DOHH2 (cell line): ENCODE results near the gene DUSP1.

Source experiments
- H3F3A ChIP-seq: fragments of 200-600 bp; sonication (generic), shearing (Covaris generic); 2 replicates; pipeline ENCODE4 v1.6.0; 2016; ENCODE audit warnings: antibody characterized with exemption, mild to moderate bottlenecking; ENCODE audit not compliant: control insufficient read depth, insufficient read depth
- H3K27ac ChIP-seq: fragments of 200-600 bp; sonication (generic); 2 replicates; pipeline ENCODE4 v1.5.1; 2014; ENCODE audit warnings: low read depth, mild to moderate bottlenecking, low read length, moderate library complexity
- H3K27me3 ChIP-seq: fragments of 200-600 bp; sonication (generic); 2 replicates; pipeline ENCODE4 v1.6.1; 2014; ENCODE audit warnings: mild to moderate bottlenecking, low read length, mixed read lengths; ENCODE audit not compliant: control insufficient read depth
- H3K36me3 ChIP-seq: fragments of 200-600 bp; sonication (generic); 2 replicates; pipeline ENCODE4 v1.6.1; 2014; ENCODE audit warnings: mild to moderate bottlenecking, low read length, moderate library complexity, mixed read lengths; ENCODE audit not compliant: control insufficient read depth
- H3K4me1 ChIP-seq: fragments of 200-600 bp; sonication (generic); 2 replicates; pipeline ENCODE4 v1.6.1; 2014; ENCODE audit warnings: mild to moderate bottlenecking, low read length, mixed read lengths; ENCODE audit not compliant: control insufficient read depth
- H3K4me2 ChIP-seq: fragments of 200-600 bp; sonication (generic); 2 replicates; pipeline ENCODE4 v1.6.0; 2014; ENCODE audit warnings: mild to moderate bottlenecking, low read length, moderate library complexity
- H3K4me3 ChIP-seq: fragments of 200-600 bp; sonication (generic); 2 replicates; pipeline ENCODE4 v1.5.1; 2014; ENCODE audit warnings: mild to moderate bottlenecking, low read length, mixed read lengths
- H3K79me2 ChIP-seq: fragments of 200-600 bp; sonication (generic); 2 replicates; pipeline ENCODE4 v1.6.1; 2014; ENCODE audit warnings: mild to moderate bottlenecking, low read length, mixed read lengths; ENCODE audit not compliant: control insufficient read depth
- H3K9me2 ChIP-seq: fragments of 200-600 bp; sonication (generic); replicated peaks from 2 replicates; pipeline ENCODE4 v1.6.1; 2014; ENCODE audit warnings: mild to moderate bottlenecking, low read length, mixed read lengths; ENCODE audit not compliant: control insufficient read depth
- H3K9me3 ChIP-seq: fragments of 200-600 bp; sonication (generic); 2 replicates; pipeline ENCODE4 v1.6.1; 2014; ENCODE audit warnings: antibody characterized with exemption, low read length, mixed read lengths; ENCODE audit not compliant: control insufficient read depth, insufficient read depth
- H4K20me1 ChIP-seq: fragments of 200-600 bp; sonication (generic); 2 replicates; pipeline ENCODE4 v1.6.0; 2014; ENCODE audit warnings: low read depth, mild to moderate bottlenecking, antibody characterized with exemption, low read length, moderate library complexity; ENCODE audit not compliant: control insufficient read depth, insufficient read depth
- EZH2phosphoT487 ChIP-seq: fragments of 200-600 bp; sonication (generic); IDR thresholded peaks from 2 replicates; pipeline ENCODE4 v1.6.1; 2017; ENCODE audit warnings: borderline replicate concordance, mild to moderate bottlenecking, antibody characterized with exemption, low read length, moderate library complexity, mixed read lengths
- TF ChIP-seq, protein P1 (sequence below): fragments of 200-600 bp; sonication (generic); IDR thresholded peaks from one replicate; pipeline ENCODE4 v1.5.1; 2014; ENCODE audit warnings: antibody characterized with exemption, mild to moderate bottlenecking, low read depth, low read length; ENCODE audit not compliant: poor library complexity, severe bottlenecking

DUSP1 gene

DNA sequence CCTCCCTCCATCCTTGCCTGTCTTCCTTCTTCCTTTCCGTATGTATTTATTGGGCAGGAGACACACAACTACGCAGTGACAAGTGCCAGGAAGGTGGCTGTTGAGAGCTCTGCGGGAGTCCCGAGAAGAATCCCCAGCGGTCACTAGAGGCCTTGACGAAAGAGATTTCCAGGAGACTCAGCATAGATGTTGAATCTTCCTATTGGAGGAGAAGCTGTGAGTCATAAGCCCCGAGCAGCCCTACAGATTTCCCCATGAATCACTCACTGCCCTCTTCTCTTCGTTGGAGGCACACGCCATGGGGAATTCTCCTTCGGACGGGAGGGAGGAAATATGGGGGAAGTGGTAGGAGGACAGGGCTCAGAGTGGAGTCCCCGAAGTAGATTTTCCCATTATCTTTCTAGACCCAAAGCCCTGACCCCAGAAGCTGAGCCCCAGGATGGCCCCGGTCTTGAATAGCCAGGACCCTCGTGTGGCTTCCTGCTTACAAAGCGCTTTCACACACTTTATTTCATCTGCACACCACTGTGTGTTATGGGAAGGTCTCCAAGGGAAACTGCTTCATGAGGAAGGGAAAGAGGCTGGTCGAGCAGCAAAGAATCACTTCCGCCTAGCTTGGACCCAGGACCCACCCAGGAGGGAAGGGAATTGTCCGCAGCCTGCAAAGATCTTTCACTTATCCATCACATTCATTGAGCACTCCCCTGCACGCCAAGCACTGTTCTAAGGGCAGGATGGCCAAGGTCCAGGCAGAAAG, 12.7 kb downstream of the DUSP1 start:
- Histone ChIP-seq H3K4me2 (no peak overlapping the region), H3F3A (no peaks in the 10 kb centered on the region), H3K27me3 (peaks cover 12% of the 10 kb centered on the region), H3K9me2 (no peaks in the 10 kb centered on the region), H3K36me3 (no peaks in the 10 kb centered on the region), H4K20me1 (no peaks in the 10 kb centered on the region), H3K27ac (no peak overlapping the region), H3K4me1 (no peaks in the 10 kb centered on the region), H3K79me2 (no peaks in the 10 kb centered on the region), H3K4me3 (no peak overlapping the region), H3K9me3 (no peaks in the 10 kb centered on the region)
- no peak for TF ChIP-seq EZH2phosphoT487

DNA sequence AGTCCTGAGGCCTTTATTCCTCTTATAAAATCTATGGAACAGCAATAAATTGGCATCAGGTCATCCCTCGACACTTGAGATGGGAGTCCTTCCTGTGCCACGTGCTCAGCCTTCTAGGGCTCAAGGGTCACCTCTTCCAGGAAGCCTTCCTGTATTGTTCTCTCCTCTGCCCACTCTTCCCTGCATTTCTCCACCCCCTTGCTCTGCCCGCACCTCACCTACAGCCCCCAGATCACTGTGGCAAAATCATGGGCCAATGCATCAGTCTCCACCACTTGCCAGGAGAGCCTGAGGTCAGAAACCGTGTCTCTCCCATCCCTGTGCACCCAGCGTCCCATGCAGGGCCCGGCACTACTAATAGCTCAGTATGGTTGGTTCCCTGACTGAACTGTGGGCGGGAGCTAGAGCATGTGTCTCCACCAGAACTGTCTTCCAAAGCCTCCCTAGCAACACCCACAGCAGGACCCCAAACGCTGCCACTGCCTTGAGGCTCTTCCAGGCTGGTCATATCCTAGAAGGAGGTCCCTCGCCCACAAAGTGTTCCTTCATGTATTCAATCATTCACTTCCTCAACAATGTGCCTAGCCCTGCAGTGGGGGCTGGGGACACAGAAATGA, 13.5 kb downstream of the DUSP1 start:
- H3K36me3 ChIP-seq: no peaks in the 10 kb centered on the region
- H3F3A ChIP-seq: no peaks in the 10 kb centered on the region
- no peaks in the 10 kb centered on the region for H3K79me2 ChIP-seq
- no peaks in the 10 kb centered on the region for H3K4me1 ChIP-seq
- no peak for TF ChIP-seq EZH2phosphoT487
- H3K4me2 ChIP-seq: no peak overlapping the region
- no peaks in the 10 kb centered on the region for H3K9me2 ChIP-seq
- H3K4me3 ChIP-seq: no peak overlapping the region
- H3K27me3 ChIP-seq: peaks cover 13% of the 10 kb centered on the region
- H3K9me3 ChIP-seq: no peaks in the 10 kb centered on the region
- no peak overlapping the region for H3K27ac ChIP-seq
- no peaks in the 10 kb centered on the region for H4K20me1 ChIP-seq

DNA sequence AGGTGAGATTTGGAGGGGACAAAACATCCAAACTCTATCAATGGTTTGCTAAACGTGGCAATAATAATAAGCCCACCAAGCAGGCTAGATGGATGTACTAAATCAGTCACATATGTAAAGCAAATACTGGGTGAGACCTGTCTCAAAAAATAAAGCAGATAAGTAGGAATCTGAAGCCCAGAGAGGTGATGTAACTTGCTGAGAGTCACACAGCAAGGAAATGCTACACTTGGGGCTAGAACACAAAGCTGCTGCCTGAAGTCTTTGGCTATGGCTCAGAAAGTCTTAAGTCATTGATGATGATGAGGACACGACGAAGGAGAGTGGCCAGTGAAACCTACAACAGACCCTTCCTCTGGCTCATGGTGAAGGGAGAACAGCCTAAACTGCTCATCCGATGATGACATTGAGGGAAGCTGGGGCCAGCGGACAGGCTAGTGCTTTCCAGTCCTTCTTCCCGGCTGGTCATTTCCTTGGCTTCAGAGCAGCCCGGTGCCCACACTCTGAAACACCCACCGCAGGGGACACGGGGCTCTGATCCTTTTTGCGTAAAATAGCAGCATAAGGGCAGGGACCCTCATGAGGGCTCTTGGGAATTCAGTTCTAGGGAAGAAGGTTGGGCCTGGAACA, 14.1 kb downstream of the DUSP1 start:
- no peaks in the 10 kb centered on the region for H3F3A ChIP-seq
- H3K9me2 ChIP-seq: no peaks in the 10 kb centered on the region
- no peaks in the 10 kb centered on the region for H4K20me1 ChIP-seq
- H3K9me3 ChIP-seq: no peaks in the 10 kb centered on the region
- H3K4me3 ChIP-seq: no peak overlapping the region
- no peak overlapping the region for H3K4me2 ChIP-seq
- H3K36me3 ChIP-seq: no peaks in the 10 kb centered on the region
- H3K27ac ChIP-seq: no peak overlapping the region
- no peaks in the 10 kb centered on the region for H3K79me2 ChIP-seq
- H3K27me3 ChIP-seq: peaks cover 18% of the 10 kb centered on the region
- H3K4me1 ChIP-seq: no peaks in the 10 kb centered on the region
- no peak for TF ChIP-seq EZH2phosphoT487
- TF ChIP-seq, protein P1, sequence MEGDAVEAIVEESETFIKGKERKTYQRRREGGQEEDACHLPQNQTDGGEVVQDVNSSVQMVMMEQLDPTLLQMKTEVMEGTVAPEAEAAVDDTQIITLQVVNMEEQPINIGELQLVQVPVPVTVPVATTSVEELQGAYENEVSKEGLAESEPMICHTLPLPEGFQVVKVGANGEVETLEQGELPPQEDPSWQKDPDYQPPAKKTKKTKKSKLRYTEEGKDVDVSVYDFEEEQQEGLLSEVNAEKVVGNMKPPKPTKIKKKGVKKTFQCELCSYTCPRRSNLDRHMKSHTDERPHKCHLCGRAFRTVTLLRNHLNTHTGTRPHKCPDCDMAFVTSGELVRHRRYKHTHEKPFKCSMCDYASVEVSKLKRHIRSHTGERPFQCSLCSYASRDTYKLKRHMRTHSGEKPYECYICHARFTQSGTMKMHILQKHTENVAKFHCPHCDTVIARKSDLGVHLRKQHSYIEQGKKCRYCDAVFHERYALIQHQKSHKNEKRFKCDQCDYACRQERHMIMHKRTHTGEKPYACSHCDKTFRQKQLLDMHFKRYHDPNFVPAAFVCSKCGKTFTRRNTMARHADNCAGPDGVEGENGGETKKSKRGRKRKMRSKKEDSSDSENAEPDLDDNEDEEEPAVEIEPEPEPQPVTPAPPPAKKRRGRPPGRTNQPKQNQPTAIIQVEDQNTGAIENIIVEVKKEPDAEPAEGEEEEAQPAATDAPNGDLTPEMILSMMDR: no peak

DNA sequence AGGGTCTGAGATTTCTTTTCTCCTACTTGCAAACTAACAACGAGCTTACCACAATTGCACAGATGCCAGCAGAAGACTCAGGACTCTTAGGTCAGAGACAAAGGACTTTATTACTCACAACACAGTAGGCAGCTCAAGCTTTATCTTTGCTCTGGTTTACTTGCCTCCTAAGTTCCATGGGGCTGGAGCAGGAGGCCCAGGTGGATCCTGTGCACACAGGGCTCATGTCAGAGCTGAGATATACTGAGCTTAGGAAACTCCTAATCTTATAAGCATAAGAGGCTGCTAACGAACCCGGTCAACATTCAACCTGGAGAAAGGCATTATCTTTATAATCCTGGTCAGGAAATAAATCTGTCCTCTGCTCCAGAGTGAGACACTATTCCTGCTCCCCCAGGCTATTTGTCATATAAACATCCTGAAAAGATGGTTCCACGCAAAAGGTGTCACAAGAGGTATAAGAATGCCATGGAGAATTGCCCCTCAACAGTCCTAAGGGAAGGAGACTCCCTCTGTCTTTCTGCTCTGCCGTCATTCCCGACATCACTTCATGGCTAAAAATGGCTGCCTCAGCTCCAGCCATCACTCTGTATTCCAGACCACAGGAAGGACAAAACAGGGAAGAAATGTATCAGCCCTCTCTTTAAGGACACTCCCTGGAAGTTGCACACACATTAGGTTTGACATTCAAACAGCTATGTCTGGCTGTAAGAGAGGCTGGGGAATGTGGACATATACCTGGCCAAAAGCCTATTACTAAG, 16.2 kb downstream of the DUSP1 start:
- no peak overlapping the region for H3K27ac ChIP-seq
- no peaks in the 10 kb centered on the region; the same call in 1 of the 2 replicates for H3K4me1 ChIP-seq
- H3K4me2 ChIP-seq: no peak overlapping the region
- TF ChIP-seq EZH2phosphoT487: no peak
- TF ChIP-seq, protein P1: no peak
- H3K27me3 ChIP-seq: peaks cover 23% of the 10 kb centered on the region
- no peaks in the 10 kb centered on the region for H4K20me1 ChIP-seq
- no peaks in the 10 kb centered on the region for H3K9me3 ChIP-seq
- no peak overlapping the region for H3K4me3 ChIP-seq
- H3F3A ChIP-seq: no peaks in the 10 kb centered on the region
- H3K9me2 ChIP-seq: no peaks in the 10 kb centered on the region
- H3K36me3 ChIP-seq: no peaks in the 10 kb centered on the region
- no peaks in the 10 kb centered on the region for H3K79me2 ChIP-seq
